Large intestine (tissue), 3 donors: Measurements from ENCODE around the gene GAREM1. TPM values are rescaled to one million over a fixed set of nuclear protein-coding genes. Genes with fewer than 3 reads are reported as not detected.
"Not testable (repeated sequence)": the region's sequence is repeated elsewhere in the genome, so short reads cannot be mapped to it uniquely, and the experiment has no call there.

Source experiments
- DNase-seq, 2 donors: peaks; one replicate each; pipeline versions ENCODE4 v3.0.0 to v3.0.0-alpha.2; 2013
- H3K27ac ChIP-seq: one replicate; pipeline ENCODE4 v1.5.1; 2013; ENCODE audit warnings: low read length
- H3K27me3 ChIP-seq: 2 replicates; pipeline ENCODE4 v1.6.1; 2013; ENCODE audit warnings: low read length; ENCODE audit not compliant: control insufficient read depth, insufficient read depth
- H3K36me3 ChIP-seq: 2 replicates; pipeline ENCODE4 v1.6.1; 2013; ENCODE audit warnings: low read length; ENCODE audit not compliant: control insufficient read depth, insufficient read depth
- H3K4me1 ChIP-seq: one replicate; pipeline ENCODE4 v1.6.1; 2013; ENCODE audit warnings: low read length; ENCODE audit not compliant: control insufficient read depth, insufficient read depth
- H3K4me3 ChIP-seq: one replicate; pipeline ENCODE4 v1.5.1; 2013; ENCODE audit warnings: low read length
- H3K9me3 ChIP-seq: one replicate; pipeline ENCODE4 v1.6.1; 2013; ENCODE audit warnings: mild to moderate bottlenecking, low read depth, low read length, moderate library complexity; ENCODE audit not compliant: control insufficient read depth
- WGBS: methylation state at CpG from one replicate; pipeline ENCODE4 v1.1.5; 2013; ENCODE audit warnings: low lambda C conversion rate; ENCODE audit not compliant: insufficient coverage; 5-methylcytosine and 5-hydroxymethylcytosine counted together
- polyA plus RNA-seq: library from polyadenylated mRNA; unstranded; fragments of 120-200 nt; gene quantifications from one replicate; pipeline ENCODE4 v1.2.1, GENCODE V29; 2013

Gene GAREM1
- polyA plus RNA-seq, 1 donor, result 11.8 TPM

GRCh38 chr18:32255570-32255969 lies 215.1 kb downstream of the GAREM1 start:
- Histone ChIP-seq H3K9me3 (no peaks in the 10 kb centered on the region), H3K36me3 (no peaks in the 10 kb centered on the region), H3K4me3 (no peak overlapping the region), H3K27me3 (no peaks in the 10 kb centered on the region), H3K27ac (no peak overlapping the region), H3K4me1 (peaks cover 31% of the 10 kb centered on the region)
- DNase-seq, result no peak
- WGBS, result 80% methylated on average over 1 of the region's 3 CpGs

- Histone ChIP-seq H3K27me3 (no peaks in the 10 kb centered on the region), H3K4me1 (peaks cover 4% of the 10 kb centered on the region), H3K27ac (no peak overlapping the region), H3K4me3 (no peak overlapping the region), H3K9me3 (no peaks in the 10 kb centered on the region), H3K36me3 (no peaks in the 10 kb centered on the region)
- DNase-seq, result no peak
- WGBS, result 83% methylated on average over 2 of the region's 8 CpGs
Observed at GRCh38 chr18:32252141-32252860, 218.4 kb downstream of the GAREM1 start.

- no CpG with 5 or more reads among the region's 3 CpGs for WGBS
- no peak for DNase-seq
- Histone ChIP-seq H3K27ac (no peak overlapping the region), H3K9me3 (no peaks in the 10 kb centered on the region), H3K36me3 (no peaks in the 10 kb centered on the region), H3K4me3 (no peak overlapping the region), H3K4me1 (no peaks in the 10 kb centered on the region), H3K27me3 (no peaks in the 10 kb centered on the region)
Observed at GRCh38 chr18:32251466-32251865, 219.2 kb downstream of the GAREM1 start.

- WGBS, result 82% methylated on average over 3 of the region's 8 CpGs
- DNase-seq, result no peak
- Histone ChIP-seq H3K27ac (no peak overlapping the region), H3K9me3 (no peaks in the 10 kb centered on the region), H3K4me1 (no peaks in the 10 kb centered on the region), H3K27me3 (no peaks in the 10 kb centered on the region), H3K36me3 (no peaks in the 10 kb centered on the region), H3K4me3 (no peak overlapping the region)
Observed at GRCh38 chr18:32249147-32249929, 221.3 kb downstream of the GAREM1 start.

GRCh38 chr18:32244881-32245280 lies 225.8 kb downstream of the GAREM1 start:
- DNase-seq, result no peak
- Histone ChIP-seq H3K9me3 (no peaks in the 10 kb centered on the region), H3K4me3 (no peak overlapping the region), H3K27ac (no peak overlapping the region), H3K4me1 (no peaks in the 10 kb centered on the region), H3K27me3 (no peaks in the 10 kb centered on the region), H3K36me3 (no peaks in the 10 kb centered on the region)
- WGBS, result 58% methylated on average over 2 of the region's 5 CpGs

- Histone ChIP-seq H3K4me3 (no peak overlapping the region), H3K27ac (no peak overlapping the region), H3K9me3 (no peaks in the 10 kb centered on the region), H3K4me1 (peaks cover under 1% of the 10 kb centered on the region), H3K27me3 (no peaks in the 10 kb centered on the region), H3K36me3 (no peaks in the 10 kb centered on the region)
- no peak for DNase-seq
- WGBS, result no CpG with 5 or more reads among the region's 6 CpGs
Observed at GRCh38 chr18:32243358-32243757, 227.3 kb downstream of the GAREM1 start.

- WGBS, result 100% methylated on average over 1 of the region's 2 CpGs
- Histone ChIP-seq H3K36me3 (no peaks in the 10 kb centered on the region), H3K27me3 (no peaks in the 10 kb centered on the region), H3K27ac (no peak overlapping the region), H3K4me1 (peaks cover 10% of the 10 kb centered on the region), H3K4me3 (no peak overlapping the region), H3K9me3 (no peaks in the 10 kb centered on the region)
- no peak for DNase-seq
Observed at GRCh38 chr18:32242395-32242794, 228.3 kb downstream of the GAREM1 start.

GRCh38 chr18:32238635-32239268 lies 231.9 kb downstream of the GAREM1 start:
- WGBS, result no CpG with 5 or more reads among the region's 5 CpGs
- H3K27me3 ChIP-seq, result no peaks in the 10 kb centered on the region
- no peak for DNase-seq
- peaks cover 30% of the 10 kb centered on the region for H3K4me1 ChIP-seq
- no peak overlapping the region for H3K27ac ChIP-seq
- no peak overlapping the region for H3K4me3 ChIP-seq
- no peaks in the 10 kb centered on the region for H3K9me3 ChIP-seq
- no peaks in the 10 kb centered on the region for H3K36me3 ChIP-seq

- Histone ChIP-seq H3K36me3 (no peaks in the 10 kb centered on the region), H3K4me3 (no peak overlapping the region), H3K27me3 (no peaks in the 10 kb centered on the region), H3K27ac (peak overlapping the region; percentile 74), H3K4me1 (peaks cover 30% of the 10 kb centered on the region), H3K9me3 (peaks cover 4% of the 10 kb centered on the region)
- WGBS, result 33% methylated on average over 1 of the region's 3 CpGs
- peak; percentile 82 to 91 for DNase-seq
Observed at GRCh38 chr18:32237049-32237448, 233.6 kb downstream of the GAREM1 start.

- not testable (repeated sequence) for H3K4me3 ChIP-seq, H3K27ac ChIP-seq, H3K36me3 ChIP-seq, H3K9me3 ChIP-seq, H3K27me3 ChIP-seq, DNase-seq
- H3K4me1 ChIP-seq, result peaks cover 30% of the 10 kb centered on the region
- WGBS, result no CpG with 5 or more reads among the region's 15 CpGs
Observed at GRCh38 chr18:32233348-32233747, 237.3 kb downstream of the GAREM1 start.
